GM21619 (cell line): Measurements from ENCODE around the gene CHFR.
A peak's percentile ranks its signal among the peaks of the same experiment; 100 is the strongest.
"Not testable (repeated sequence)": the region's sequence is repeated elsewhere in the genome, so short reads cannot be mapped to it uniquely, and the experiment has no call there.

Source experiments
- ATAC-seq: cut with Tn5 transposase; IDR thresholded peaks from one replicate; pipeline ENCODE4 v1.9.1; 2021; ENCODE audit not compliant: unreplicated experiment

Gene CHFR, protein sequence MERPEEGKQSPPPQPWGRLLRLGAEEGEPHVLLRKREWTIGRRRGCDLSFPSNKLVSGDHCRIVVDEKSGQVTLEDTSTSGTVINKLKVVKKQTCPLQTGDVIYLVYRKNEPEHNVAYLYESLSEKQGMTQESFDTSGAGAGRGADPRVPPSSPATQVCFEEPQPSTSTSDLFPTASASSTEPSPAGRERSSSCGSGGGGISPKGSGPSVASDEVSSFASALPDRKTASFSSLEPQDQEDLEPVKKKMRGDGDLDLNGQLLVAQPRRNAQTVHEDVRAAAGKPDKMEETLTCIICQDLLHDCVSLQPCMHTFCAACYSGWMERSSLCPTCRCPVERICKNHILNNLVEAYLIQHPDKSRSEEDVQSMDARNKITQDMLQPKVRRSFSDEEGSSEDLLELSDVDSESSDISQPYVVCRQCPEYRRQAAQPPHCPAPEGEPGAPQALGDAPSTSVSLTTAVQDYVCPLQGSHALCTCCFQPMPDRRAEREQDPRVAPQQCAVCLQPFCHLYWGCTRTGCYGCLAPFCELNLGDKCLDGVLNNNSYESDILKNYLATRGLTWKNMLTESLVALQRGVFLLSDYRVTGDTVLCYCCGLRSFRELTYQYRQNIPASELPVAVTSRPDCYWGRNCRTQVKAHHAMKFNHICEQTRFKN

DNA sequence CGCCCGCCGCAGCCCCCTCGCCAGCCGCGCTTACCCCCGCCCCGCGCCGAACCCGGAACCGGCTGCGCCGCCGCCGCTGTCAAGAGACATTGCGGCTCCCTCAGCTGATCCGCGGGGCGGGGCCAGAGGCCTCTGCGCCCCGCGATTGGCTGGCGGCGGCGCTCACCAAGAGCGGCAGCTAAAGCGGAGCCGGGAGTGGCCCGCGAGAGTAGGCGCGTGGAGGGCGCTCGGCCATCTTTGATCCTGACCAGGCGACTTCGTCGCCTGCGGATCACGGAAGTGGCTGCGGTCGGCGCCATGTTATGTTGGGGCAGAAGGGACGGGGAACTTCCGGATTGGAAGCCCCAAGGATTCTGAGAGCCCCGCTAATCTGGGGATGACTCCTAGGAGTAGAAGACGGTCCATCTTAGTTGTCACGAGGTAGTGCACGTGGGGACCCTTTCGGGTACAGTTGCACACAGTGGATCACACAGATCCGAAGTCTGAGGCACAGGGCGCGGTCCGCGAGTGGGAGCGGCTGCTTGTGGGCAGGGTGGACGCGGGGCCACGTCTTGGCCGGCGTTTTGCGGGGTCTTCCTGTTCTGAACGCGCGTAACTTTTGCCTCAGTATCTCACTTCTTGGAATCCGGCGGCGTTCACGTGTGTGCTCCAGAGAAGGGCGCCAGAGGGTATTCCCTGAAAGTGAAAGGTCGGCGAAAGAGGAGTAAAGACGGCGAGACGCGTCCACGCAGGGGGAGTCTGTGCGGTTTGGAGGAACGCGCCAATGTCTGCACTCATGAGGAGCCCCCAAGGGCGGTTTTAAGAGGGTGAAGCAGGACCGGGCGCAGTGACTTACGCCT lies at the start of gene CHFR:
Gene CHFR, minus strand, starts transcription at position 93 of the 839 bp plus-strand sequence. CDS start 277 bp downstream, outside the sequence.
- peak; percentile 97 for ATAC-seq

DNA sequence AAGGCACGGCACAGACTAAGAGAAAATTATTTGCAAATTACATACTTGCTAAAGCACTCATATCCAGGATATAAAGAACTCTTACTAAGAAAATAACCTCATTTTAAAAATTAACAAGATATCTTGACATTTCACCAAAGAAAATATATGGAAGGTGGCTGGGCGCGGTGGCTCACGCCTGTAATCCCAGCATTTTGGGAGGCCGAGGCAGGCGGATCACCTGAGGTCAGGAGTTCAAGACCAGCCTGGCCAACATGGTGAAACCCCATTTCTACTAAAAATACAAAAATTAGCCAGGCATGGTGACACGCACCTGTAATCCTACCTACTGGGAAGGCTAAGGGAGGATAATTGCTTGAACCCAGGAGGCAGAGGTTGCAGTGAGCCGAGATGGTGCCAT lies 49.5 kb upstream of the CHFR start:
- ATAC-seq, result not testable (repeated sequence)

DNA sequence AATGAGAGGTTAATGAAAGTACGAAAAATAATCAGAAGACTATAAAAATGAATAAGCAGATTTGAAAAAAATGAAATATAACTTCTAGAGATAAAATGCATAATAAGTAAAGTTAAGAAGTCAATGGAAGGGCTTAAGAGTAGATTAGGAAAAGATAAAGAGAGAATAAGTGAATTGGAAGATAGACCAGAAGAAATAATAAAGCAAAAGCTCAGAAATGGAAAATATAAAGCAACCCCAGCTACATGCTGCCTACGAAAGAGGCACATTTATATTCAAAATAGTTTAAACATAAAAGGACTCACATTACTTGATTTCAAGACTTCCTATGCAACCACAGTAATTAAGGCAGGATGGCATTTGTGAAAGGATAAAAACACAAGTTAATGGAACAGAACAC lies 48.8 kb upstream of the CHFR start:
- no peak for ATAC-seq

GRCh38 chr12:132926415-132926833 lies 39.0 kb upstream of the CHFR start:
- ATAC-seq, result no peak

DNA sequence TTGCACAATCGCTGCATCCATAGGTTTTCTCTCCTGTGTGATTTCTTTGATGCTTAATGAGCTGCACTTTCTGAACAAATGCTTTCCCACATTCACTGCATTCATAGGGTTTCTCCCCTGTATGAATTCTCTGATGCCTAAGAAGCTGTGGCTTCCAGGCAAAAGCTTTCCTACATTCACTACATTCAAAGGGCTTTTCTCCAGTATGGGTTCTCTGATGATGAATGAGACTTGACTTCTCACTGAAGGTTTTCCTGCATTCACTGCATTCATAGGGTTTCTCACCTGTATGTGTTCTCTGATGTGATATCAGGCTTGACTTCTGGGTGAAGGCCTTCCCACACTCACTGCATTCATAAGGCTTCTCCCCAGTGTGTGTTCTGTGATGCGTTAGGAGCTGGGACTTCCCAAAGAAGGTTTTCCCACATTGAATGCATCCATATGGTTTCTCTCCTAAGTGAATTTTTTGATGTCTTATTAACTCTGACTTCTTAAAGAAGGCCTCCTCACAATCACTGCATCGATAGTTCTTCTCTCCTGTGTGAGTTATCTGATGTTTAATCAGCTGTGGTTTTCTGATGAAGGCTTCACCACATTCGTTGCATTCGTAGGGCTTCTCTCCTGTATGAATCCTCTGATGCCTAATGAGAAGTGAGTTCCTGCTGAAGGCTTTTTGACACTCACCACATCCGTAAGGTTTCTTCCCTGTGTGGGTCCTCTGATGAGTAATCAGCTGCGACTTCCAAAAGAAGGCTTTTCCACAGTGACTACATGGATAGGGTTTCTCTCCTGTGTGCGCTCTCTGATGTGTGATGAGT lies 38.4 kb upstream of the CHFR start:
- ATAC-seq, result no peak

GRCh38 chr12:132924356-132924755 lies 37.0 kb upstream of the CHFR start:
- ATAC-seq, result no peak

DNA sequence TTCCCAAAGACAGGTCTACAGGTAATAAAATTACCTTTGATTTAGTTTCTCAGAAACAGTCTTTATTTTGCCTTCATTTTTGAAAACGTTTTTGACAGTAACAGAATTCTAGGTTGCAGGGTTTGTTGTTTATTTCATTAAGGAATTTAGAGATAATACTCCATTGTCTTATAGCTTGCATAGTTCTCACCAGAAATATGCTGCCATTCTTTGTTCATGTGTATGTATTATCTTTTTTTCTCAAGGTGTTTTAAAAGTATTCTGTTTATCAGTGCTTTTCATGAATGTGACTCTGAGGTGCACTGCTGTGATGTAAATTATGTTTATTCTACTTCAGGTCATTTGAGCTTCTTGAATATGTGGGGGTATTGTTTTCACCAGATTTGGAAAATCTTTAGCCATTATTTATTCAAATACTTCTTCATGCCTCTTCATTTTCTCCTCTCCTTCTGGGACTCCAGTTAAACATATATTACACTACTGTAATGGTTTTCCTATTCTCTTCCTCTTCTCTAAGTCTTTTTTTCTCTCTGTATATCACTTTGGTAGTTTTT lies 36.0 kb upstream of the CHFR start:
- no peak for ATAC-seq

GRCh38 chr12:132922676-132923075 lies 35.3 kb upstream of the CHFR start:
- ATAC-seq, result no peak

GRCh38 chr12:132921685-132922084 lies 34.3 kb upstream of the CHFR start:
- ATAC-seq, result no peak

DNA sequence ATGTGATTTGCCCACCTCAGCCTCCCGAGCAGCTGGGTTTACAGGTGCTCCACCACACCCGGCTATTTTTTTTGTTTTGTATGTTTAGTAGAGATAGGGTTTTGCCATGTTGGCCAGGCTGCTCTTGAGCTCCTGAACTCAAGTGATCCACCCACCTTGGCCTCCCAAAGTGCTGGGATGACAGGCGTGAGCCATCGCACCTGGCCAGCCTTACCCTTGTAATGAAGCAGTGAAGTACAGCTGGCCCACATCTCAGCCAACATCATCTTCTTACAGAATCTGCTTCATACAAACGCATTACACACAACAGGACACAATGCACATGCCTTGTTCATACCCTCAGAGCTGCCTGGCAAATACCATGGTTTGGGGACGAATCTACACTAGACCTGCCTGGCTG lies 31.3 kb upstream of the CHFR start:
- ATAC-seq, result no peak

- no peak for ATAC-seq
These were observed 21.6 kb upstream of the CHFR start for GRCh38 chr12:132909030-132909368.

GRCh38 chr12:132908145-132909029 lies 21.0 kb upstream of the CHFR start:
- ATAC-seq, result peak; percentile 86

DNA sequence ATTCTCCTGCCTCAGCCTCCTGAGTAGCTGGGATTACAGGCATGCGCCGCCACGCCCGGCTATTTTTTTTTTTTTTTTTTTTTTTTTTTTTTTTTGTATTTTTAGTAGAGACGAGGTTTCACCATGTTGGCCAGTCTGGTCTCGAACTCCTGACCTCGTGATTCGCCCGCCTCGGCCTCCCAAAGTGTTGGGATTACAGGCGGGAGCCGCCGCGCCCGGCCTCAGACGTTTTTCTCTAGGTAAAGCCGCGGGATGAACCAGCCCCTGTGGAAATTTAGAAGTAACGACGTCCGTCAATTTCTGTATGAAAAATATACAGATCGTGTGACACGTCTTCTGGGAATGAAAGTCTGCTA lies 20.4 kb upstream of the CHFR start:
- not testable (repeated sequence) for ATAC-seq

DNA sequence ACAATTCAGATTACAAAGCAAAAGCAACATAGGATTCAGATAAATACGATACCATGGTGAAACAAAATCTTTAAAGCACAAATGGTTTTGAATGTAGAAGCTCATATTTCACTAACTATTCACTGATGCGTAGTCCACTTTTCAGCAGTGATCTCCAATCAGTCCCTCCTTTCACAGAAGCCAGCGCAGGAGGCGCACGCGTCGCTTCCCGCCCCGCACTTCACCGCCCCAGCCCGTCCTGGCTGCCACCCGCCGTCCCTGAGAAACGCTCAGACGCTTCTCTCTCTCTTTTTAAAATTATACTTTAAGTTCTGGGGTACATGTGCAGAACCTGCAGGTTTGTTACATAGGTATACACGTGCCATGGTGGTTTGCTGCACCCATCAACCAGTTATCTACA lies 19.8 kb upstream of the CHFR start:
- ATAC-seq, result no peak

DNA sequence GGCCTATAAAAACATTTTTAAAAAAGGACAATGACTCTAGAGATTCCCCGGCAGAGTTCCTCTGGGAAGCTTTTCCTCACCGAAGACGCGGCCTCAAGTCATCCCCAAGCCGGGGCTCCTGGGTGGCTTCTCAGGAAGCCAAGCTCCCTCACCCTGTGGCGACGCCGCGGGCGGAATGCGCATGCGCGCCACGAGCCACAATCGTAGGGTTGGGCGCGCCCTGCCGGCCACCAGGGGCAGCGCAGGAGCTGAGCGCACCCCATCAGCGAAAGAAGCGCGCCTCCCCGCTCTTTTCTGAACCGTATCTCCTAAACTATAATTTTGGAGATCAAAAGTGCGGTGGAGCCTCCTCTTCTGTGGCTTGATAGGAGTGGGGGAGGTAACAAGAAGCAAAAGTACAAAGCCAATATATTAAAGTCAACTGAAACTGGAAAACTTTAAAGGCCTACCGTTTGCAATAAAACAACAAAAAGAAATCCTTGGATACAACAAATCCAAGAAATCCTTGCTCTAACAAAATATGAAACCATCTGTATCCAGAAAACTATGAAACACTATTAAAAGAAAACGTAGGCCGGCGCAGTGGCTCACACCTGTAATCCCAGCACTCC lies 17.4 kb upstream of the CHFR start:
- no peak for ATAC-seq

DNA sequence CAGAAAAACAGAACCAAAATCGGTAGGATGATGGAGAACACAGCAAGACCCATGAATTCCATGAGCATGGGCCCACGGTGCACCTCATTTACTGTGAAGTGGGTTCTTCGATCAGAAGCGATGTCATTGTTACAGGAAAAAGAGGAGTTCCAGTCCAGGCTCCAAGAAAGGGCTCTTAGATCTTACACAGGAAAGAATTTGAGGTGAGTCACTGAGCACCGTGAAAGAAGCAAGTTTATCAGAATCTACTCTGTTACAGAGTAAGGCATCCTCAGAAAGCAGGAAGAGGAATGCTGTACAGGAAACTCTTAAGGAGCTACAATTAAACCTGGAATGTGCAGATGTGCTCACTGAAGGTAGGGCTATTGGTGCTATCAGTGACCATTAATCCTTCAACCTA lies 11.6 kb upstream of the CHFR start:
- ATAC-seq, result no peak

DNA sequence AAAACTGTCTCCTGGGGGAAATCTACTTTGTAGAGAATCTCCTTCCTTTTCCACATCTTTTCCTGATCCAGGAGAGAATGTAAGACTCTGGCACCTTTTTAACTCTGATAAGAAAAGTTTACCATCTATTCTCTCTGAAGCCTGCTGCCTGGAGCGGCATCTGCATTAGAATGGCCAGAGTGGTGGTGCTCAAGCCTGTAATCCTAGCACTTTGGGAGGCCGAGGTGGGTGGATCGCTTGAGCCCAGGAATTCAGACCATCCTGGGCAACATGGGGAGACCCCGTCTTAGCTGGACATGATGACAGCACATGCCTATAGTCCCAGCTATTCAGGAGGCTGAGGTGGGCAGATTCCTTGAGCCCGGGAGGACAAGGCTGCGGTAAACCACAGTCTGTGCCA lies 1.4 kb upstream of the CHFR start:
- ATAC-seq, result no peak

GRCh38 chr12:132886529-132887477 lies 602 bp downstream of the CHFR start:
- peak; percentile 18 for ATAC-seq
